Measurements from ENCODE around the gene KCNG1.

KCNG1 gene

GRCh38 chr20:51027035-51027795 is 4.3 kb upstream of the KCNG1 start:
- no peak overlapping the region for H3K27ac Mint-ChIP-seq
- no peaks in the 10 kb centered on the region for H3K9me3 Mint-ChIP-seq
- H3K36me3 Mint-ChIP-seq (ENCODE audit: low read depth) = no peaks in the 10 kb centered on the region
- no peak for DNase-seq
- no peak overlapping the region for H3K4me3 Mint-ChIP-seq
- H3K4me1 Mint-ChIP-seq (ENCODE audit: low read depth) = peaks cover 7% of the 10 kb centered on the region
- H3K27me3 Mint-ChIP-seq = peaks cover 90% of the 10 kb centered on the region

- Mint-ChIP-seq H3K27me3 (peaks cover 90% of the 10 kb centered on the region), H3K4me1 (ENCODE audit: low read depth) (peaks cover 12% of the 10 kb centered on the region), H3K9me3 (no peaks in the 10 kb centered on the region), H3K36me3 (ENCODE audit: low read depth) (no peaks in the 10 kb centered on the region), H3K4me3 (no peak overlapping the region), H3K27ac (no peak overlapping the region)
- no peak for DNase-seq
Observed at GRCh38 chr20:51026269-51026668, 3.4 kb upstream of the KCNG1 start.

- no peaks in the 10 kb centered on the region for H3K9me3 Mint-ChIP-seq
- H3K4me1 Mint-ChIP-seq (ENCODE audit: low read depth) = peaks cover 12% of the 10 kb centered on the region
- no peak overlapping the region for H3K27ac Mint-ChIP-seq
- no peaks in the 10 kb centered on the region for H3K36me3 Mint-ChIP-seq (ENCODE audit: low read depth)
- H3K4me3 Mint-ChIP-seq = no peak overlapping the region
- no peak for DNase-seq
- H3K27me3 Mint-ChIP-seq = peaks cover 90% of the 10 kb centered on the region
Observed at GRCh38 chr20:51024761-51025160, 1.9 kb upstream of the KCNG1 start.

- Mint-ChIP-seq H3K4me3 (peak overlapping the region; percentile 53), H3K9me3 (no peaks in the 10 kb centered on the region), H3K27ac (peak overlapping the region; percentile 26), H3K36me3 (ENCODE audit: low read depth) (no peaks in the 10 kb centered on the region), H3K27me3 (peaks cover 87% of the 10 kb centered on the region), H3K4me1 (ENCODE audit: low read depth) (peaks cover 12% of the 10 kb centered on the region)
- no peak for DNase-seq
Observed at GRCh38 chr20:51023617-51024155, 779 bp upstream of the KCNG1 start.

GRCh38 chr20:51022227-51022802 is 592 bp downstream of the KCNG1 start:
- Mint-ChIP-seq H3K27me3 (peaks cover 85% of the 10 kb centered on the region), H3K27ac (no peak overlapping the region), H3K4me3 (peak overlapping the region; percentile 63), H3K36me3 (ENCODE audit: low read depth) (no peaks in the 10 kb centered on the region), H3K4me1 (ENCODE audit: low read depth) (peaks cover 12% of the 10 kb centered on the region), H3K9me3 (no peaks in the 10 kb centered on the region)
- DNase-seq = no peak

GRCh38 chr20:51021067-51022025 is 1.6 kb downstream of the KCNG1 start:
- Mint-ChIP-seq H3K36me3 (ENCODE audit: low read depth) (no peaks in the 10 kb centered on the region), H3K4me1 (ENCODE audit: low read depth) (peaks cover 12% of the 10 kb centered on the region), H3K27ac (no peak overlapping the region), H3K27me3 (peaks cover 80% of the 10 kb centered on the region), H3K4me3 (peak overlapping the region; percentile 63), H3K9me3 (no peaks in the 10 kb centered on the region)
- no peak for DNase-seq

- H3K4me1 Mint-ChIP-seq (ENCODE audit: low read depth) = peaks cover 12% of the 10 kb centered on the region
- DNase-seq = no peak
- H3K36me3 Mint-ChIP-seq (ENCODE audit: low read depth) = no peaks in the 10 kb centered on the region
- H3K27ac Mint-ChIP-seq = no peak overlapping the region
- no peaks in the 10 kb centered on the region for H3K9me3 Mint-ChIP-seq
- H3K27me3 Mint-ChIP-seq = peaks cover 79% of the 10 kb centered on the region
- H3K4me3 Mint-ChIP-seq = peak overlapping the region; percentile 63
Observed at GRCh38 chr20:51020657-51021056, 2.2 kb downstream of the KCNG1 start.

GRCh38 chr20:51019656-51020592 is 3.0 kb downstream of the KCNG1 start:
- peaks cover 79% of the 10 kb centered on the region for H3K27me3 Mint-ChIP-seq
- H3K36me3 Mint-ChIP-seq (ENCODE audit: low read depth) = no peaks in the 10 kb centered on the region
- H3K4me1 Mint-ChIP-seq (ENCODE audit: low read depth) = peaks cover 12% of the 10 kb centered on the region
- H3K4me3 Mint-ChIP-seq = no peak overlapping the region
- no peak for DNase-seq
- no peak overlapping the region for H3K27ac Mint-ChIP-seq
- H3K9me3 Mint-ChIP-seq = no peaks in the 10 kb centered on the region

GRCh38 chr20:51017251-51017650 is 5.7 kb downstream of the KCNG1 start:
- no peak overlapping the region for H3K4me3 Mint-ChIP-seq
- H3K9me3 Mint-ChIP-seq = no peaks in the 10 kb centered on the region
- peaks cover 5% of the 10 kb centered on the region for H3K4me1 Mint-ChIP-seq (ENCODE audit: low read depth)
- peaks cover 85% of the 10 kb centered on the region for H3K27me3 Mint-ChIP-seq
- H3K36me3 Mint-ChIP-seq (ENCODE audit: low read depth) = no peaks in the 10 kb centered on the region
- no peak overlapping the region for H3K27ac Mint-ChIP-seq
- DNase-seq = no peak

GRCh38 chr20:51016521-51016920 is 6.4 kb downstream of the KCNG1 start:
- Mint-ChIP-seq H3K4me3 (no peak overlapping the region), H3K9me3 (no peaks in the 10 kb centered on the region), H3K4me1 (ENCODE audit: low read depth) (peaks cover under 1% of the 10 kb centered on the region), H3K36me3 (ENCODE audit: low read depth) (no peaks in the 10 kb centered on the region), H3K27me3 (peaks cover 79% of the 10 kb centered on the region), H3K27ac (no peak overlapping the region)
- DNase-seq = no peak

GRCh38 chr20:51014797-51015722 is 7.8 kb downstream of the KCNG1 start:
- Mint-ChIP-seq H3K27ac (no peak overlapping the region), H3K36me3 (ENCODE audit: low read depth) (no peaks in the 10 kb centered on the region), H3K4me1 (ENCODE audit: low read depth) (no peaks in the 10 kb centered on the region), H3K27me3 (peaks cover 67% of the 10 kb centered on the region), H3K4me3 (no peak overlapping the region), H3K9me3 (no peaks in the 10 kb centered on the region)
- DNase-seq = peak; percentile 39

GRCh38 chr20:51013577-51014330 is 9.2 kb downstream of the KCNG1 start:
- DNase-seq = no peak
- no peaks in the 10 kb centered on the region for H3K9me3 Mint-ChIP-seq
- no peaks in the 10 kb centered on the region for H3K4me1 Mint-ChIP-seq (ENCODE audit: low read depth)
- H3K27me3 Mint-ChIP-seq = peaks cover 56% of the 10 kb centered on the region
- H3K36me3 Mint-ChIP-seq (ENCODE audit: low read depth) = no peaks in the 10 kb centered on the region
- H3K4me3 Mint-ChIP-seq = no peak overlapping the region
- no peak overlapping the region for H3K27ac Mint-ChIP-seq

All from activated T-cell treated with anti-CD3 and anti-CD28 coated beads, Interleukin-2, amount 50 U/mL, for 24 hours (primary cell).